ENCODE data around the gene MDC1.

MDC1 gene

GRCh38 chr6:30700340-30700739 is 16.7 kb downstream of the MDC1 start:
- TF ChIP-seq CTCF (IDR thresholded peaks at IDR 0.05; ENCODE audit: low read depth, low read length, poor library complexity, severe bottlenecking) (no peak), EZH2phosphoT487 (IDR thresholded peaks at IDR 0.05; ENCODE audit: borderline replicate concordance, low read length) (no peak)
- Histone ChIP-seq H3K9me3 (ENCODE audit: control insufficient read depth, insufficient read depth, low read length) (no peaks in the 10 kb centered on the region), H3K4me3 (ENCODE audit: low read length) (no peak overlapping the region), H3K79me2 (ENCODE audit: control insufficient read depth, low read length) (no peaks in the 10 kb centered on the region), H4K20me1 (ENCODE audit: control insufficient read depth, insufficient read depth, low read depth, low read length) (no peaks in the 10 kb centered on the region), H3K27ac (ENCODE audit: low read depth, low read length) (no peak overlapping the region), H3F3A (ENCODE audit: control insufficient read depth, insufficient read depth) (no peaks in the 10 kb centered on the region; the same call in 1 of the 2 replicates), H3K9me2 (replicated peaks; ENCODE audit: control insufficient read depth, low read length) (no peaks in the 10 kb centered on the region), H3K36me3 (ENCODE audit: control insufficient read depth, low read length) (peaks cover 48% of the 10 kb centered on the region), H3K27me3 (ENCODE audit: control insufficient read depth, low read length) (no peaks in the 10 kb centered on the region), H3K4me2 (ENCODE audit: low read length) (no peak overlapping the region), H3K4me1 (ENCODE audit: control insufficient read depth, low read length) (no peaks in the 10 kb centered on the region)

- Histone ChIP-seq H3K27me3 (ENCODE audit: control insufficient read depth, low read length) (no peaks in the 10 kb centered on the region), H3K9me3 (ENCODE audit: control insufficient read depth, insufficient read depth, low read length) (no peaks in the 10 kb centered on the region), H3K27ac (ENCODE audit: low read depth, low read length) (no peak overlapping the region), H3K4me2 (ENCODE audit: low read length) (no peak overlapping the region), H3F3A (ENCODE audit: control insufficient read depth, insufficient read depth) (peaks cover 3% of the 10 kb centered on the region), H3K79me2 (ENCODE audit: control insufficient read depth, low read length) (no peaks in the 10 kb centered on the region), H3K36me3 (ENCODE audit: control insufficient read depth, low read length) (peaks cover 15% of the 10 kb centered on the region; the same call in 1 of the 2 replicates), H3K4me1 (ENCODE audit: control insufficient read depth, low read length) (peaks cover 8% of the 10 kb centered on the region), H3K9me2 (replicated peaks; ENCODE audit: control insufficient read depth, low read length) (no peaks in the 10 kb centered on the region), H3K4me3 (ENCODE audit: low read length) (no peak overlapping the region), H4K20me1 (ENCODE audit: control insufficient read depth, insufficient read depth, low read depth, low read length) (no peaks in the 10 kb centered on the region)
- no peak for TF ChIP-seq CTCF (IDR thresholded peaks at IDR 0.05; ENCODE audit: low read depth, low read length, poor library complexity, severe bottlenecking)
These were observed 20.6 kb downstream of the MDC1 start for GRCh38 chr6:30696432-30696831.

GRCh38 chr6:30691208-30691847 is 25.8 kb downstream of the MDC1 start:
- peaks cover 22% of the 10 kb centered on the region for H3K36me3 ChIP-seq (ENCODE audit: control insufficient read depth, low read length)
- no peaks in the 10 kb centered on the region for H4K20me1 ChIP-seq (ENCODE audit: control insufficient read depth, insufficient read depth, low read depth, low read length)
- peaks cover 11% of the 10 kb centered on the region for H3F3A ChIP-seq (ENCODE audit: control insufficient read depth, insufficient read depth)
- peak overlapping the region; percentile 90 for H3K27ac ChIP-seq (ENCODE audit: low read depth, low read length)
- TF ChIP-seq EZH2phosphoT487 (IDR thresholded peaks at IDR 0.05; ENCODE audit: borderline replicate concordance, low read length) (no peak), CTCF (IDR thresholded peaks at IDR 0.05; ENCODE audit: low read depth, low read length, poor library complexity, severe bottlenecking) (no peak)
- peak overlapping the region; percentile 88 for H3K4me3 ChIP-seq (ENCODE audit: low read length)
- no peaks in the 10 kb centered on the region for H3K9me2 ChIP-seq (replicated peaks; ENCODE audit: control insufficient read depth, low read length)
- no peaks in the 10 kb centered on the region for H3K27me3 ChIP-seq (ENCODE audit: control insufficient read depth, low read length)
- H3K79me2 ChIP-seq (ENCODE audit: control insufficient read depth, low read length): peaks cover 38% of the 10 kb centered on the region
- peaks cover 43% of the 10 kb centered on the region for H3K4me1 ChIP-seq (ENCODE audit: control insufficient read depth, low read length)
- H3K9me3 ChIP-seq (ENCODE audit: control insufficient read depth, insufficient read depth, low read length): no peaks in the 10 kb centered on the region
- H3K4me2 ChIP-seq (ENCODE audit: low read length): peak overlapping the region; percentile 82

Measured in DOHH2 (cell line).